ENCODE data around the gene FBXW7.

Gene FBXW7

GRCh38 chr4:152509595-152510225 is 26.2 kb downstream of the FBXW7 start:
- DNase-seq: no peak

GRCh38 chr4:152508818-152509217 is 27.1 kb downstream of the FBXW7 start:
- DNase-seq: no peak

- DNase-seq: no peak
Observed at GRCh38 chr4:152508386-152508785, 27.5 kb downstream of the FBXW7 start.

GRCh38 chr4:152503653-152504290 is 32.1 kb downstream of the FBXW7 start:
- DNase-seq: no peak

GRCh38 chr4:152501846-152502536 is 33.9 kb downstream of the FBXW7 start:
- no peak for DNase-seq

GRCh38 chr4:152500800-152501434 is 35.0 kb downstream of the FBXW7 start:
- DNase-seq: peak; percentile 3

GRCh38 chr4:152500275-152500674 is 35.6 kb downstream of the FBXW7 start:
- DNase-seq: no peak

- DNase-seq: no peak
Observed at GRCh38 chr4:152499344-152499743, 36.5 kb downstream of the FBXW7 start.

- DNase-seq: no peak
Observed at GRCh38 chr4:152494020-152494419, 41.9 kb downstream of the FBXW7 start.

- DNase-seq: no peak
Observed at GRCh38 chr4:152488246-152488645, 47.6 kb downstream of the FBXW7 start.

- DNase-seq: no peak
Observed at GRCh38 chr4:152486429-152487389, 49.2 kb downstream of the FBXW7 start.

GRCh38 chr4:152485726-152486276 is 50.1 kb downstream of the FBXW7 start:
- no peak for DNase-seq

- no peak for DNase-seq
Observed at GRCh38 chr4:152482211-152482610, 53.7 kb downstream of the FBXW7 start.

- DNase-seq: no peak
Observed at GRCh38 chr4:152480901-152481300, 55.0 kb downstream of the FBXW7 start.

GRCh38 chr4:152480326-152480725 is 55.6 kb downstream of the FBXW7 start:
- DNase-seq: no peak

- DNase-seq: no peak
Observed at GRCh38 chr4:152479428-152480026, 56.4 kb downstream of the FBXW7 start.

GRCh38 chr4:152478461-152479237 is 57.2 kb downstream of the FBXW7 start:
- no peak for DNase-seq

GRCh38 chr4:152476796-152477195 is 59.1 kb downstream of the FBXW7 start:
- no peak for DNase-seq

- no peak for DNase-seq
Observed at GRCh38 chr4:152471251-152471792, 64.6 kb downstream of the FBXW7 start.

- DNase-seq: no peak
Observed at GRCh38 chr4:152468408-152468807, 67.5 kb downstream of the FBXW7 start.

- DNase-seq: no peak
Observed at GRCh38 chr4:152467101-152467500, 68.8 kb downstream of the FBXW7 start.

Measured in NCI-H2107 (cell line).